Ovary (tissue), 9 donors: ENCODE data around the gene VPS37D. TPM values are rescaled to one million over a fixed set of nuclear protein-coding genes. Genes with fewer than 3 reads are reported as not detected.

Experiments
- DNase-seq, 5 donors: peaks; one replicate each; pipeline ENCODE4 v3.0.0-alpha.2; 2019 to 2020
- H3K27ac ChIP-seq, 2 donors: fragments of 200-600 bp; one replicate each; pipeline versions ENCODE4 v1.5.1 to v1.8.0; 2019 to 2022
- H3K27me3 ChIP-seq: fragments of 200-600 bp; one replicate; pipeline ENCODE4 v1.8.0; 2022
- H3K36me3 ChIP-seq: fragments of 200-600 bp; sonication (generic); one replicate; pipeline ENCODE4 v1.5.1; 2019
- H3K4me1 ChIP-seq: one replicate; pipeline ENCODE4 v1.8.1; 2013; ENCODE audit warnings: mild to moderate bottlenecking, moderate library complexity; ENCODE audit not compliant: insufficient read depth
- H3K4me3 ChIP-seq: fragments of 200-600 bp; sonication (generic); one replicate; pipeline ENCODE4 v1.5.1; 2017
- H3K9me3 ChIP-seq, 2 donors: fragments of 200-600 bp in 1 of 2; sonication (generic) in 1 of 2; one replicate each; pipeline versions ENCODE4 v1.5.1 to v1.8.1; 2013 to 2019; ENCODE audit warnings: mild to moderate bottlenecking in 1 of 2, moderate library complexity in 1 of 2
- CTCF ChIP-seq, 3 donors: fragments of 450-650 bp in 2 of 3; fragments of 200-600 bp in 1 of 3; IDR thresholded peaks; one replicate each; pipeline versions ENCODE4 v1.5.1 to v1.8.0; 2016 to 2022; ENCODE audit warnings: antibody characterized with exemption in 3 of 3, mild to moderate bottlenecking in 1 of 3
- EP300 ChIP-seq: sonication (generic); formaldehyde crosslinking; IDR thresholded peaks from one replicate; pipeline ENCODE4 v1.6.1; 2017; ENCODE audit warnings: antibody characterized with exemption
- POLR2A ChIP-seq: fragments of 450-650 bp; IDR thresholded peaks from one replicate; pipeline ENCODE4 v1.6.1; 2017; ENCODE audit warnings: antibody characterized with exemption, mild to moderate bottlenecking, moderate library complexity
- WGBS, 3 donors: extraction: QIAGEN DNeasy Blood & Tissue Kit in 1 of 3; methylation state at CpG; one replicate each; pipeline versions ENCODE4 v1.1.5 to v1.1.7; 2013 to 2017; 5-methylcytosine and 5-hydroxymethylcytosine counted together
- intact Hi-C, 4 donors: fragments of 100-400 bp; cut with DNase I; formaldehyde crosslinking; loops; one replicate each; pipeline versions ENCODE4 v1.11.0 to v1.15.1; 2022 to 2023
- polyA plus RNA-seq, 2 donors: library from polyadenylated mRNA; stranded (reverse); fragments of 200-250 nt in 1 of 2; fragments of 350-450 nt in 1 of 2; fragmentation: Illumina TruSeq in 1 of 2; extraction: RNeasy Lipid Tissue Mini Kit (QIAGEN cat#74804) in 1 of 2; gene quantifications; one replicate each; pipeline ENCODE4 v1.2.3, GENCODE V29; 2013 to 2014
- total RNA-seq, 7 donors: library from RNA; depleted of rRNA in 2 of 7; stranded (reverse); fragments of >200 nt in 2 of 7; fragmentation: NEBNext Ultra II Directional in 3 of 7; extraction: Animal tissue kit (Norgen Biotek cat#: 25700) in 3 of 7; gene quantifications; one replicate each; pipeline versions ENCODE4 v1.1.0 to v1.2.4, GENCODE V29; 2016 to 2023
- donor health status: DM: no; HTN: no; CAD: no; lungs with moderate emphysema.
- donor health status: DM: no; HTN: no; CAD: no.
- donor health status: Bipolar disorder and iron deficiency.
- donor health status: DM: yes; HTN: yes; CAD: no.
- donor health status: DM: no; HTN: no; CAD: no.
- donor health status: DM: yes; HTN: yes; CAD: no.

VPS37D gene
- total and polyA plus RNA-seq, 9 donors = 0.28 to 8.8 (median 6.1) TPM

GRCh38 chr7:73683788-73684693, 16.4 kb downstream of the VPS37D start:
- Histone ChIP-seq H3K4me1 (peaks cover 17% of the 10 kb centered on the region), H3K4me3 (peak overlapping the region; percentile 89), H3K36me3 (no peaks in the 10 kb centered on the region), H3K27ac (peak overlapping the region in 1 of 2 donors; percentile 19), H3K27me3 (no peaks in the 10 kb centered on the region), H3K9me3 (no peaks in the 10 kb centered on the region)
- intact Hi-C loops = loop anchor here in 1 of 4 donors (10.0 kb wide), 1 partner anchor 571 kb away; the partner anchor contains the start of gene RFC2
- TF ChIP-seq EP300 = no peak
- no peak for TF ChIP-seq CTCF (IDR thresholded peaks at IDR 0.05)
- no peak for TF ChIP-seq POLR2A
- DNase-seq = peak in 1 of 5 donors; percentile 18
- 19 to 23% (median 22%) methylated on average over 58 of the region's 58 CpGs for WGBS, 3 donors

- WGBS, 3 donors = 93 to 94% (median 93%) methylated on average over 18 of the region's 18 CpGs
- H3K4me3 ChIP-seq = no peak overlapping the region
- no peak for DNase-seq
- H3K27ac ChIP-seq = no peak overlapping the region
- H3K9me3 ChIP-seq = no peaks in the 10 kb centered on the region
- TF ChIP-seq CTCF (IDR thresholded peaks at IDR 0.05) (no peak), POLR2A (no peak), EP300 (no peak)
- no peaks in the 10 kb centered on the region for H3K27me3 ChIP-seq
- H3K4me1 ChIP-seq = peaks cover 17% of the 10 kb centered on the region
- H3K36me3 ChIP-seq = no peaks in the 10 kb centered on the region
- intact Hi-C loops = loop anchor here in 1 of 4 donors (10.0 kb wide), 1 partner anchor 569 kb away; the partner anchor contains the start of gene RFC2
Observed at GRCh38 chr7:73685311-73685710, 17.7 kb downstream of the VPS37D start.

- Histone ChIP-seq H3K27ac (no peak overlapping the region), H3K36me3 (no peaks in the 10 kb centered on the region), H3K9me3 (no peaks in the 10 kb centered on the region), H3K4me1 (peaks cover 3% of the 10 kb centered on the region), H3K4me3 (no peak overlapping the region), H3K27me3 (no peaks in the 10 kb centered on the region)
- 89 to 94% (median 92%) methylated on average over 8 of the region's 8 CpGs for WGBS, 3 donors
- intact Hi-C loops = loop anchor here in 1 of 4 donors (10.0 kb wide), 1 partner anchor 567 kb away; the partner anchor contains the start of gene RFC2
- TF ChIP-seq EP300 (no peak), CTCF (IDR thresholded peaks at IDR 0.05) (no peak), POLR2A (no peak)
- no peak for DNase-seq
Observed at GRCh38 chr7:73688288-73688687, 20.7 kb downstream of the VPS37D start.

GRCh38 chr7:73690646-73691045, 23.0 kb downstream of the VPS37D start:
- WGBS, 3 donors = 80 to 87% (median 84%) methylated on average over 7 of the region's 7 CpGs
- Histone ChIP-seq H3K27me3 (no peaks in the 10 kb centered on the region), H3K27ac (no peak overlapping the region), H3K36me3 (no peaks in the 10 kb centered on the region), H3K4me3 (no peak overlapping the region), H3K4me1 (no peaks in the 10 kb centered on the region), H3K9me3 (no peaks in the 10 kb centered on the region)
- no peak for DNase-seq
- intact Hi-C loops = no loop called here
- TF ChIP-seq POLR2A = no peak
- no peak for TF ChIP-seq CTCF (IDR thresholded peaks at IDR 0.05)
- no peak for TF ChIP-seq EP300
